Liver (tissue), 3 donors: ENCODE results near the gene SUPT20H.

ENCODE experiments used
- CTCF ChIP-seq: fragments of 150-350 bp; IDR thresholded peaks from 2 replicates; pipeline ENCODE4 v1.5.1; 2017; ENCODE audit warnings: improper control_type of control experiment, low read depth, low read length; ENCODE audit not compliant: missing input control
- EGR1 ChIP-seq, 2 donors: IDR thresholded peaks; 2 replicates each; pipeline ENCODE4 v1.6.1; 2016 to 2018; ENCODE audit warnings: antibody characterized with exemption in 2 of 2, low read depth in 2 of 2
- FOXA1 ChIP-seq: IDR thresholded peaks from 2 replicates; pipeline ENCODE4 v1.6.1; 2016; ENCODE audit warnings: antibody characterized with exemption
- GABPA ChIP-seq, 2 donors: IDR thresholded peaks in 1 of 2; conservative IDR thresholded peaks in 1 of 2; 2 replicates each; pipeline ENCODE4 v1.6.1; 2016; ENCODE audit warnings: antibody characterized with exemption in 2 of 2, mild to moderate bottlenecking in 1 of 2, moderate library complexity in 1 of 2
- JUND ChIP-seq, 2 donors: IDR thresholded peaks; 2 replicates each; pipeline ENCODE4 v1.6.1; 2016; ENCODE audit warnings: antibody characterized with exemption in 2 of 2
- MAX ChIP-seq: IDR thresholded peaks from 2 replicates; pipeline ENCODE4 v1.6.1; 2016; ENCODE audit warnings: antibody characterized with exemption
- NR2F2 ChIP-seq: IDR thresholded peaks from 2 replicates; pipeline ENCODE4 v1.6.1; 2016; ENCODE audit warnings: antibody characterized with exemption
- REST ChIP-seq: IDR thresholded peaks from 2 replicates; pipeline ENCODE4 v1.6.1; 2016; ENCODE audit warnings: antibody characterized with exemption, mild to moderate bottlenecking
- TAF1 ChIP-seq: conservative IDR thresholded peaks from 2 replicates; pipeline ENCODE4 v1.6.1; 2016; ENCODE audit warnings: antibody characterized with exemption, mild to moderate bottlenecking
- ZBTB33 ChIP-seq: IDR thresholded peaks from 2 replicates; pipeline ENCODE4 v1.6.1; 2016; ENCODE audit warnings: antibody characterized with exemption
- donor health status: healthy.
- donor health status: healthy.

- TF ChIP-seq CTCF (no peak), JUND (IDR thresholded peaks at IDR 0.05) (no peak), ZBTB33 (no peak), NR2F2 (no peak), REST (no peak), TAF1 (no peak), MAX (no peak), EGR1 (IDR thresholded peaks at IDR 0.05; ENCODE audit: low read depth in 2 of 2) (no peak), GABPA (IDR thresholded peaks at IDR 0.05 in 1 of 2, conservative IDR thresholded peaks at IDR 0.05 in 1 of 2) (no peak), FOXA1 (no peak)
Observed at GRCh38 chr13:37040789-37041188, 18.7 kb downstream of the SUPT20H start.
